OCI-LY1 (cell line): ENCODE data around the gene SLC7A4.

Experiments
- CTCF ChIP-seq: fragments of 200-600 bp; sonication (generic), shearing (Covaris generic); IDR thresholded peaks from 2 replicates; pipeline ENCODE4 v1.5.1; 2017; ENCODE audit warnings: mild to moderate bottlenecking, antibody characterized with exemption, low read length, moderate library complexity, mixed read lengths
- EZH2 ChIP-seq: fragments of 200-600 bp; sonication (generic), shearing (Covaris generic); IDR thresholded peaks from 2 replicates; pipeline ENCODE4 v1.8.0; 2017; ENCODE audit warnings: borderline replicate concordance, mixed run types, mild to moderate bottlenecking, antibody characterized with exemption, low read length, moderate library complexity, mixed read lengths

GRCh38 chr22:20979243-20979809, 53.0 kb downstream of the SLC7A4 start:
- TF ChIP-seq CTCF (no peak), EZH2 (no peak)
